PC-3 (cell line): ENCODE measurements around the gene WWC2.

Source experiments
- EZH2 ChIP-seq: fragments of 300-600 bp; sonication (generic); IDR thresholded peaks from one replicate; pipeline ENCODE4 v1.6.1; 2017; ENCODE audit warnings: antibody characterized with exemption, mild to moderate bottlenecking, low read length; ENCODE audit not compliant: unreplicated experiment
- TF ChIP-seq, protein P1 (sequence below): fragments of 300-600 bp; sonication (generic); conservative IDR thresholded peaks from 2 replicates; pipeline ENCODE4 v1.5.1; 2017; ENCODE audit warnings: antibody characterized with exemption, low read depth, mild to moderate bottlenecking, low read length

DNA sequence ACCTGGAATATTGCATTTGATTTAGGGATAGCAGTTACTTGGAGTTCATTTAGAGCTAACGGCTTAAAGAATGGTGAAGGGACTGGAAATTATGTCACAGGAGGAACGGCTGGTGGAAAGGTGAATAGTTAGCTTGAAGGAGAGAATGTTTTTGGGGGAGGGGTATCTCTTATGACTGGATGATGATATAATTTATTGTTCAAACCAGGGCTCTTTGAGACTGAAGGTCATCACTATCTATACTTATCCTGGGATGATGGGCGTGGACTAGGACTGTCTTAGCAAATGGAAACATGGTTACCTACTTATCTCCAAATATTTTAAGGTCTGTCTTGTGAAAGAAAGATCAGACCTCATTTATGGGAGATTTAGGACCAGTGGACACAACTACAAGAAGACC is 30.1 kb downstream of the WWC2 start:
- TF ChIP-seq, protein P1, sequence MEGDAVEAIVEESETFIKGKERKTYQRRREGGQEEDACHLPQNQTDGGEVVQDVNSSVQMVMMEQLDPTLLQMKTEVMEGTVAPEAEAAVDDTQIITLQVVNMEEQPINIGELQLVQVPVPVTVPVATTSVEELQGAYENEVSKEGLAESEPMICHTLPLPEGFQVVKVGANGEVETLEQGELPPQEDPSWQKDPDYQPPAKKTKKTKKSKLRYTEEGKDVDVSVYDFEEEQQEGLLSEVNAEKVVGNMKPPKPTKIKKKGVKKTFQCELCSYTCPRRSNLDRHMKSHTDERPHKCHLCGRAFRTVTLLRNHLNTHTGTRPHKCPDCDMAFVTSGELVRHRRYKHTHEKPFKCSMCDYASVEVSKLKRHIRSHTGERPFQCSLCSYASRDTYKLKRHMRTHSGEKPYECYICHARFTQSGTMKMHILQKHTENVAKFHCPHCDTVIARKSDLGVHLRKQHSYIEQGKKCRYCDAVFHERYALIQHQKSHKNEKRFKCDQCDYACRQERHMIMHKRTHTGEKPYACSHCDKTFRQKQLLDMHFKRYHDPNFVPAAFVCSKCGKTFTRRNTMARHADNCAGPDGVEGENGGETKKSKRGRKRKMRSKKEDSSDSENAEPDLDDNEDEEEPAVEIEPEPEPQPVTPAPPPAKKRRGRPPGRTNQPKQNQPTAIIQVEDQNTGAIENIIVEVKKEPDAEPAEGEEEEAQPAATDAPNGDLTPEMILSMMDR, result no peak
- TF ChIP-seq EZH2, result no peak
